Colonic mucosa (tissue), 4 donors: Measurements from ENCODE around the gene ITCH. TPM values are rescaled to one million over a fixed set of nuclear protein-coding genes. Genes with fewer than 3 reads are reported as not detected.
"Not testable (repeated sequence)": the region's sequence is repeated elsewhere in the genome, so short reads cannot be mapped to it uniquely, and the experiment has no call there.

ENCODE experiments used
- DNase-seq: peaks from one replicate; pipeline ENCODE4 v3.0.0-alpha.2; 2020
- H3K27ac ChIP-seq: fragments of 200-600 bp; one replicate; pipeline ENCODE4 v1.8.0; 2021
- H3K27me3 ChIP-seq: fragments of 200-600 bp; one replicate; pipeline ENCODE4 v1.8.0; 2021
- H3K36me3 ChIP-seq: fragments of 200-600 bp; one replicate; pipeline ENCODE4 v1.8.0; 2021
- H3K4me1 ChIP-seq: fragments of 200-600 bp; one replicate; pipeline ENCODE4 v1.8.0; 2021; ENCODE audit warnings: mild to moderate bottlenecking
- H3K4me3 ChIP-seq: fragments of 200-600 bp; one replicate; pipeline ENCODE4 v1.8.0; 2021
- H3K9ac ChIP-seq, 2 donors: one replicate each; pipeline ENCODE4 v1.7.0; 2013; ENCODE audit warnings: control low read depth in 2 of 2, low read depth in 2 of 2, low read length in 2 of 2
- H3K9me3 ChIP-seq: fragments of 200-600 bp; one replicate; pipeline ENCODE4 v1.8.0; 2021
- CTCF ChIP-seq: fragments of 200-600 bp; IDR thresholded peaks from one replicate; pipeline ENCODE4 v1.8.0; 2022; ENCODE audit warnings: antibody characterized with exemption, mild to moderate bottlenecking
- intact Hi-C: fragments of 100-400 bp; cut with DNase I; formaldehyde crosslinking; loops from one replicate; pipeline ENCODE4 v1.14.1; 2022
- total RNA-seq, 2 donors: library from RNA; stranded (reverse); fragmentation: NEBNext Ultra II Directional in 1 of 2; extraction: Animal tissue kit (Norgen Biotek cat#: 25700) in 1 of 2; gene quantifications; one replicate each; pipeline ENCODE4 v1.2.1, GENCODE V29; 2021
- donor health status: healthy.
- donor health status: DM: no; HTN: no; CAD: no.
- donor health status: DM: no; HTN: no; CAD: no.

ITCH gene
- total RNA-seq, 2 donors from 2014 or later: 50.0 to 71.4 TPM

- no peak for TF ChIP-seq CTCF
- intact Hi-C loops: no loop called here
- Histone ChIP-seq H3K4me3 (peak overlapping the region; percentile 75), H3K9me3 (no peaks in the 10 kb centered on the region), H3K4me1 (peaks cover 17% of the 10 kb centered on the region), H3K27ac (peak overlapping the region; percentile 85), H3K36me3 (no peaks in the 10 kb centered on the region), H3K27me3 (no peaks in the 10 kb centered on the region), H3K9ac (peak overlapping the region; percentile 89 to 96)
- no peak for DNase-seq
Measured at GRCh38 chr20:34364223-34364506, 1.1 kb downstream of the ITCH start.

GRCh38 chr20:34365765-34366213, 2.7 kb downstream of the ITCH start:
- no peak overlapping the region for H3K4me3 ChIP-seq
- no peaks in the 10 kb centered on the region for H3K9me3 ChIP-seq
- intact Hi-C loops: no loop called here
- H3K27ac ChIP-seq: no peak overlapping the region
- H3K9ac ChIP-seq: no peak overlapping the region
- no peaks in the 10 kb centered on the region for H3K36me3 ChIP-seq
- no peaks in the 10 kb centered on the region for H3K27me3 ChIP-seq
- H3K4me1 ChIP-seq: peaks cover 17% of the 10 kb centered on the region
- TF ChIP-seq CTCF: no peak
- no peak for DNase-seq

GRCh38 chr20:34367155-34367554, 4.1 kb downstream of the ITCH start:
- H3K4me1 ChIP-seq: peaks cover 17% of the 10 kb centered on the region
- H3K27me3 ChIP-seq: no peaks in the 10 kb centered on the region

GRCh38 chr20:34367911-34368310, 4.8 kb downstream of the ITCH start:
- H3K27me3 ChIP-seq, H3K9me3 ChIP-seq, H3K4me3 ChIP-seq, H3K27ac ChIP-seq, H3K36me3 ChIP-seq, DNase-seq, H3K9ac ChIP-seq, intact Hi-C loops: not testable (repeated sequence)
- H3K4me1 ChIP-seq: peaks cover 12% of the 10 kb centered on the region

More at GRCh38 chr20:34367155-34367554, 4.1 kb downstream of the ITCH start:
- DNase-seq: no peak
- no peak for TF ChIP-seq CTCF
- intact Hi-C loops: no loop called here
- Histone ChIP-seq H3K9me3 (no peaks in the 10 kb centered on the region), H3K36me3 (no peaks in the 10 kb centered on the region), H3K4me3 (no peak overlapping the region), H3K9ac (no peak overlapping the region), H3K27ac (no peak overlapping the region)

GRCh38 chr20:34368547-34368946, 5.5 kb downstream of the ITCH start:
- Histone ChIP-seq H3K4me3 (no peak overlapping the region), H3K4me1 (peaks cover 12% of the 10 kb centered on the region), H3K36me3 (no peaks in the 10 kb centered on the region), H3K9ac (no peak overlapping the region), H3K27me3 (no peaks in the 10 kb centered on the region), H3K9me3 (no peaks in the 10 kb centered on the region), H3K27ac (no peak overlapping the region)
- intact Hi-C loops: no loop called here
- DNase-seq: no peak
- no peak for TF ChIP-seq CTCF

- Histone ChIP-seq H3K4me1 (peaks cover 12% of the 10 kb centered on the region), H3K9me3 (no peaks in the 10 kb centered on the region), H3K4me3 (no peak overlapping the region), H3K27ac (no peak overlapping the region), H3K27me3 (no peaks in the 10 kb centered on the region), H3K9ac (no peak overlapping the region), H3K36me3 (no peaks in the 10 kb centered on the region)
- intact Hi-C loops: no loop called here
- no peak for DNase-seq
- TF ChIP-seq CTCF: no peak
Measured at GRCh38 chr20:34369265-34369664, 6.2 kb downstream of the ITCH start.
